Stomach (tissue), 4 donors: ENCODE data around the gene ANK2.

Experiments used
- EP300 ChIP-seq: sonication (generic); formaldehyde crosslinking; IDR thresholded peaks from one replicate; pipeline ENCODE4 v1.6.1; 2017; ENCODE audit warnings: antibody characterized with exemption
- POLR2A ChIP-seq, 4 donors: fragments of 450-650 bp; IDR thresholded peaks; one replicate each; pipeline ENCODE4 v1.6.1; 2016; ENCODE audit warnings: antibody characterized with exemption in 4 of 4, control low read depth in 2 of 4, mild to moderate bottlenecking in 1 of 4, moderate library complexity in 1 of 4
- TF ChIP-seq, protein P1 (sequence below), 7 experiments: fragments of 450-650 bp in 4 of 7; fragments of 200-600 bp in 3 of 7; sonication (generic) in 3 of 7; IDR thresholded peaks; one replicate each; pipeline ENCODE4 v1.5.1; 2016 to 2019; ENCODE audit warnings: antibody characterized with exemption in 7 of 7, control low read depth in 2 of 7, mild to moderate bottlenecking in 1 of 7

- no peak for TF ChIP-seq POLR2A (IDR thresholded peaks at IDR 0.05)
- TF ChIP-seq EP300, result no peak
- TF ChIP-seq, protein P1, sequence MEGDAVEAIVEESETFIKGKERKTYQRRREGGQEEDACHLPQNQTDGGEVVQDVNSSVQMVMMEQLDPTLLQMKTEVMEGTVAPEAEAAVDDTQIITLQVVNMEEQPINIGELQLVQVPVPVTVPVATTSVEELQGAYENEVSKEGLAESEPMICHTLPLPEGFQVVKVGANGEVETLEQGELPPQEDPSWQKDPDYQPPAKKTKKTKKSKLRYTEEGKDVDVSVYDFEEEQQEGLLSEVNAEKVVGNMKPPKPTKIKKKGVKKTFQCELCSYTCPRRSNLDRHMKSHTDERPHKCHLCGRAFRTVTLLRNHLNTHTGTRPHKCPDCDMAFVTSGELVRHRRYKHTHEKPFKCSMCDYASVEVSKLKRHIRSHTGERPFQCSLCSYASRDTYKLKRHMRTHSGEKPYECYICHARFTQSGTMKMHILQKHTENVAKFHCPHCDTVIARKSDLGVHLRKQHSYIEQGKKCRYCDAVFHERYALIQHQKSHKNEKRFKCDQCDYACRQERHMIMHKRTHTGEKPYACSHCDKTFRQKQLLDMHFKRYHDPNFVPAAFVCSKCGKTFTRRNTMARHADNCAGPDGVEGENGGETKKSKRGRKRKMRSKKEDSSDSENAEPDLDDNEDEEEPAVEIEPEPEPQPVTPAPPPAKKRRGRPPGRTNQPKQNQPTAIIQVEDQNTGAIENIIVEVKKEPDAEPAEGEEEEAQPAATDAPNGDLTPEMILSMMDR (IDR thresholded peaks at IDR 0.05), result no peak
Measured at GRCh38 chr4:113405874-113406722, 356.6 kb downstream of the ANK2 start.
